Kidney glomerular epithelial cell (primary cell): Measurements from ENCODE around the gene SLC10A1.

ENCODE experiments used
- DNase-seq: peaks from one replicate; lab custom pipeline; 2025; lab: John Stamatoyannopoulos, UW

Gene SLC10A1

DNA sequence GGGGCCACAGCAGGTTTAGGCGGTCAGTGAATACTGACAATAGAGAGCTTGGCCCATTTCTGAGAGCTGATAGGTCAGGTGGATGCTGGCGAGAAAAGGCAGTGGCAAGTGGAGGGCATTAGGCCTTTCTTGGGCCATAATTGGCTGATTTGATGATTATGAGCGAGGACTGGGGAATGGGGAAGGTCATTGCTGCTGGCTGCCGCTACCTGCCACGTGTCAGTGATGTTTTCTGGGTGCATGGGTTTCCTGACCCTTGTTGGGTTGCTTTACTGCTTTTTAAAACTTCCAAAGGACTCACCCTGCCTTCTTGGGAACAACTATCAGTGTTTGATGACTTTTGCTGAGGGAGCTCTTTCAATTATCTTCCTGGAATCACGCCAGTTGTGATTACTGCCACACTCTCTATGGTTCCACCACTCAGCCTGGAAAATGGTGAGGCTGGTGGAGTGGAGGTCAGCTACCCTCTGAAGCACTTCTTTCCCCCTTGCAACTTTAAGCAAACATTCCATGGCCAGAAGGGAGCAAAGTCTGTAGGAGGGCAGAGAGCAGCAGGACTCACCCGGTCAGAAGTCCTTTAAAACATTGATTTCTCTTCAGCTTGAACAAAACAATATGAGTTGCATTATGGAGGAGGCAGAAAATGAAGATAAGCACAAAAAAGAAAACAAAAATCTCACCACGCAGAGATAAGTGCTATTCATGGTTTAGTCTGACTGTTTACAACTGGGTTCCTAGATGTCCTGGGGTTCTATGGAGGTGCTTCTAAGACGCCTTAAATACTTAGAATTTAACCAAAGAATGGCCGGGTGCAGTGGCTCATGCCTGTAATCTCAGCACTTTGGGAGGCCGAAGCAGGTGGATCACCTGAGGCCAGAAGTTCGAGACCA lies 12.1 kb upstream of the SLC10A1 start:
- no peak for DNase-seq

GRCh38 chr14:69807192-69807591 lies 10.2 kb upstream of the SLC10A1 start:
- DNase-seq = no peak

GRCh38 chr14:69804902-69805301 lies 7.9 kb upstream of the SLC10A1 start:
- no peak for DNase-seq

DNA sequence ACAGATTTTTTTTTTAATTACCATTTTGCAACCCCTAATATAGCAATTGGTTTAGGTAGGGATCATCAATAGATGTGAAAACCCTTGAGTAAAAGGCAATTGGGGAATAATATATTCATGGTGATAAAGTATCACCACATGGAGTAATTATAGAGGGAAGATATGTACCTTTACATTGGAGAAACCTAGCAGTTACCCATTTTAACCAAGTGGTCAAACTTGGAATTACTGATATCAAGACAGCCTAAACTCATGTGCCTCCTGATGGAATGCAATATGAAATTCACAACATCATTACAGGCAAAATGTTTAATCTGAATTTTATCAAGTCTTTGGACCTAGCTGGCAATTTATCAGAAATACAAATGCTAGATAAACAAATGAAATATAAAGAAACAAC lies 6.7 kb upstream of the SLC10A1 start:
- DNase-seq = no peak

- DNase-seq = no peak
Measured at GRCh38 chr14:69798339-69798735, 1.3 kb upstream of the SLC10A1 start.

GRCh38 chr14:69797573-69798338 lies 715 bp upstream of the SLC10A1 start:
- no peak for DNase-seq

- DNase-seq = no peak
Measured at GRCh38 chr14:69795691-69796090, 1.4 kb downstream of the SLC10A1 start.

DNA sequence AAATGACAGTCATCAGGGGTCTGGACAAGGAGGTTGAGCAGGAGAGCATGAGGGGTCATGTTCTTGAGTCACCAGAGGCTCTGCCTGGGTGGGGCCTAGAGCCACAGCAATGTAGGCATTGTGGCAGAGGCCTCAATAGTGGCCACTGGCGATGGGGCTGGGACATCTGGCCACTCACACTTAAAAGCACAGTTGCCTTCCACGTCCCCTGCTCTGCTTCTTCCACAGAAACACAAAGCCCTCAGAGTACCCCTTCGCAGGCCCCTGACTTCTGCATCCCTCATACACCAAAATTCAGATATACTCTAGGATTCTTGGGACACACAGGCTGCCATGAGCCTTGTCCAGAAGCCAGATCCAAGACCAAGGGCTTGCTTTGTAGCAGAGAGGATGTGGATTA lies 2.2 kb downstream of the SLC10A1 start:
- no peak for DNase-seq

DNA sequence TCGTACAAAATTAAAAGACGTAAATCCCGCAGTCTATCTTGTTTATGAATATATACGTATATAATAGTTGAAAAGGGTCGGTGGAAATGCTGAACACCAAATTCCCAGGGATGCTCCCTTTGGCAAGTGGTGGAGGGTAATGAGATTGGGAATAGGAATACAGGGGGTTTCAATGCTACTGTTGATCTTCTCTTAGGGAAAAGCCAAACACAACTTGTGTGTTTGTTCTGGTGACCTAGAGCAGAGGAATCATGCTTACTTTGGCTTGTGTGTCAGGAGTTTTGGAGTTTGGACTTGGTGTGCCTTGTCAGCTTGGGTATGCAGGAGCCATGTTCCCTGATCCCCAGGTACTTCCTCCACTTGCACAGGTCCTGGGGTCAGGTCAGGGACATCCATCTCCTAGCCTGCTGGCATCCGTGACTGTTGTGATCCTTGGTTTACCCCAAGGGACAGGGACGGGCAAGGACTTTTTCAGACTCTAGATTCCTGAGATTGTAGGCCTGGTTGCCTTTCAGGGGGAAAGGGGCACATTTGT lies 4.1 kb downstream of the SLC10A1 start:
- DNase-seq = no peak

DNA sequence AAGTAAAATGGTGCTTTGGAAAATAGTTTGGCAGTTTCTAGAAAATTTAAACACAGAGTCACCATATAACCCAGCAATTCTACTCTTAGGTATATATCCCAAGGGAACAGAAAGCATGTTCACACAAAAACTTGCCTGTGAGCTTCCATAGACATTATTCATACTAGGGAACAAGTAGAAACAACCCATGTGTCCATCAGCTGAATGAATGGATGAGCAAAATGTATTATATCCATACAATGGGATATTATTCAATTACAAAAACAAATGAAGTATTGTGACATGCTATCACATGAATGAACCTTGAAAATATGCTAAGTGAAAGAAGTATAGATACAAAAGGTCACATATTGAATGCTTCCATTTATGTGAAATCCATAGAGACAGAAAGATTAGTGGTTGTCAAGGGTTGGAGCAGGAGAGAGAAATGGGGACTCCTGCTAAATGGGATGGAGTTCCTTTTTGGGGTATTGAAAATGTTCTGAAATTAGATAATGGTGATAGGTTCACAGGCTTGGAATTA lies 7.9 kb downstream of the SLC10A1 start:
- DNase-seq = no peak

DNA sequence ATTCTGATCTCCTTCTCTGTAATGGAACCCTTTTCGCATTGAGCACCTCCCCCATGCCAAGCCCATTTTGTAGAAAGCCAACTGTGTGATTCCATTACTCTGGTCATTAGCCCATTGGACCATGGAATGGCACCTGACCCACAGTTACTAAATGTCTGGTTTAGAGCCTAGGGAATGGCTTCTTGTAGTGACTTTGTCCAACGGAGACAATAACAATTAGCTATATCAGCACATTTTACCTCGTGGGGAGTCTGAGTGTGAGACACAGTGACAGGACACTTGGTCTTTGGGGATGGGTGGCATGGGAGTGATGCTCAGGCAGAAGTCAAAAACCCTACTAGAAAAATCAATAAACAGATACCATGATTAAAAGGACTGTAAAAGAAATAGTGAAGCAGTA lies 10.4 kb downstream of the SLC10A1 start:
- no peak for DNase-seq

DNA sequence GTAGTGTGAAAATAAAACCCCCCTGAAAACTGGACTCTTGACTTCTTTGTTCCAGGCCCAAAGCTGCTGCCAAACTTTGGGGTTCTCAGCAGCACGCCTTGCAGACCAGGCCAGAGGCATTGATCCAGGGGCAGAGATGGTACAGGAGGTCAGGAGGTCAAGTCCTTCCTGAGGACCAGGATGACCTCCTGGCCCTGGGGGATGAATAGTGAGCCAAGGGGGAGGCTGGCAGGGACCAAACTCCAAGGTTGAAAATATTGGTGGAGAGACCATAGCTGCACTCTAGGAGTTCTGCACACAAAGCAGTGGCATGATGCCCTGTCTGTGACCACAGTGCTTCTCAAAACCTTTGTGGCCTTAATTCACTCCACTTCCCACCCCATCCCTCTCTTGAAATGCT lies 12.1 kb downstream of the SLC10A1 start:
- no peak for DNase-seq

DNA sequence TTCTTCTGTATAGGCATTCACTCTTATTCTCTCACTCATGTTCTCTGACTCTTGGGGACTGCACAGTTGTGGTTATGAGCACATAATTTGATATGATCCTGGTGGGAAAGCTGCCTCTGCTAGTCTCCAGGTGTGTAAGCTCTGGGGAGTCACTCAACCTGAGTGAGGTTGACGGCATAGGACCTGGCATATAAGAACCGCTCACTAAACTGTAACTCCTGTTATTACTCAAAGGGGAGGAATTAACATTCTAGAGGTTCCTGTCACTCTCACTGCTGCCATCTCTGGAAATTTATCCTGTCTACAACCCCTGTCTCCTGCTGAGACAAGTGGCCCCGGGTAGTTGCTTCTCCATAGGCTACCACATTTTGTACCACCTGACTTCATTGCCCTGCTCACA lies 16.1 kb downstream of the SLC10A1 start:
- DNase-seq = no peak

GRCh38 chr14:69780092-69780491 lies 16.9 kb downstream of the SLC10A1 start:
- no peak for DNase-seq

GRCh38 chr14:69779088-69779487 lies 18.0 kb downstream of the SLC10A1 start:
- no peak for DNase-seq

GRCh38 chr14:69776875-69777453 lies 20.1 kb downstream of the SLC10A1 start:
- no peak for DNase-seq

DNA sequence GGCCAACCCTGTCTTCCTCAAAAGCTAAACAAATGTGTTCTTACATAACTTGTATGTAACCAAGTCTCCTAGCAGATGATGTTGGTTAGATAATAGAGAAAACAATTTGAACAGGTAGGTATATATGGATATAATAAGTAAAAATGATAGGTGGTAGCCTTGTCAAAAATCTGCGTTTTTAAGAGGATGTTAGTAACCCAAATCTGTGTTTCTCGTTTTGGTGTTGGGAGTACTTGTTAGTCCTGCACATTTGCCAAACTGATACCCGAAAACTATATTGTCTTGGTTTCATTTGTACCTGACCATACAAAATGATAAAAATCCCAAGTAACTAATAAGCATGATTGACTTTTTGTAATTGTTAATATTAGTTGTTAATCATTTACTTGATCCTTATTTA lies 22.0 kb downstream of the SLC10A1 start:
- no peak for DNase-seq

DNA sequence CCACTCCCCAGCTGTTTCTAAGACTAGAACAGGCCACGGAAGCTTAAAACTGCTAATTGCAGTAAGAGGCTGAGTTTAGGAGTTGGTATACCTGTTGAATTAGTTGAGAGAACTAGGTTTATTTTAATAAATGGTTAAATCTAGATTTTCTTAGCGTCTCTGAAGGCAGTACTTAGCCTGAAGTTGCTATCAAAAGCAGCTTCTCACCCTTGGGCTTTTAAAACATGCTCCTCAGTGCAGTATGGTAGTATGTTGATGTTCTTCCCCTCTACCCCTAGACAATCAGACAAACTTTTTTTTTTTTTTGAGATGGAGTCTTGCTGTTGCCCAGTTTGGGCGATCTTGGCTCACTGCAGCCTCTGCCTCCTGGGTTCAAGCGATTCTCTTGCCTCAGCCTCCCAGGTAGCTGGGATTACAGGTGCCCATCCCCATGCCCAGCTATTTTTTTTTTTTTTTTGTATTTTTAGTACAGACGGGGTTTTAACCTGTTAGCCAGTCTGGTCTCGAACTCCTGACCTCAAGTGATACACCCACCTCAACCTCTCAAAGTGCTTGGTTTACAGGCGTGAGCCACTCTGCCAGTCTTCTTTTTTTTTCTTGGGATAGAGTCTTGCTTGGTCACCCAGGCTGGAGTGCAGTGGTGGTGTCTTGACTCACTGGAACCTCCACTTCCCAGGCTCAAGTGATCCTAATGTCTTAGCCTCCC lies 23.3 kb downstream of the SLC10A1 start:
- DNase-seq = no peak

DNA sequence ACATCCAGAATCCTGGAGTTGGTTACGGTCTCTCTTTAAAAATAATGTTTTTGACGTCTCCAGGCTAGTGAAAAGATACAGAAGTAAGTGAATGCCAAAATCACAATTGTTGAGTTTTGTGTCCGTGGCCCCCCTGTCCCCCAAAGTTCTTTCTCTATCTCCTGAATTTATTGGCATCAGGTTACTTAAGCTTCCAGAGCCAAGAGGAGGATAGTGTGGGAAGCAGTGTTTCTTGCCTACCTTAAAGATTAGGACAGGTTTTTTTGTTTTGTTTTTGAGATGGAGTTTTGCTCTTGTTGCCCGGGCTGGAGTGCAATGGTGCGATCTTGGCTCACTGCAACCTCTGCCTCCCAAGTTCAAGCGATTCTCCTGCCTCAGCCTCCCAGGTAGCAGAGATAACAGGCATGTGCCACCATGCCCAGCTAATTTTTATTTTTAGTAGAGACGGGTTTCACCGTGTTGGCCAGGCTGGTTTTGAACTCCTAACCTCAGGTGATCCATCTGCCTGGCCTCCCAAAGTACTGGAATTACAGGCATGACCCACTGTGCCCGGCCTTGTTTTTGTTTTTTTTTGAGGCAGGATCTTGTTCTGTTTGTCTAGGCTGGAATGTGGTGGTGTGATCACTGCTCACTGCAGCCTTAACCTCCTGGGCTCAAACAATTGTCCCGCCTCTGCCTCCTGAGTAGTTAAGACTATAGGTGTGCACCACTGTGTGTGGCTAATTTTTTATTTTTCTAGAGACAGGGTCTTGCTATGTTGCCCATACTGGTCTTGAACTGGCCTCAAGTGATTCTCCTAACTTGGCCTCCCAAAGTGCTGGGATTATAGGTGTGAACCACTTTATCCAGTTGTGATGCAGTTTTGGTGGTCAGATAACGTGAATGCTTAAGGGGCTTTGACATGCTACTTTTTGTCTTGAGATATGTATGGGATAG lies 24.7 kb downstream of the SLC10A1 start:
- DNase-seq = no peak

DNA sequence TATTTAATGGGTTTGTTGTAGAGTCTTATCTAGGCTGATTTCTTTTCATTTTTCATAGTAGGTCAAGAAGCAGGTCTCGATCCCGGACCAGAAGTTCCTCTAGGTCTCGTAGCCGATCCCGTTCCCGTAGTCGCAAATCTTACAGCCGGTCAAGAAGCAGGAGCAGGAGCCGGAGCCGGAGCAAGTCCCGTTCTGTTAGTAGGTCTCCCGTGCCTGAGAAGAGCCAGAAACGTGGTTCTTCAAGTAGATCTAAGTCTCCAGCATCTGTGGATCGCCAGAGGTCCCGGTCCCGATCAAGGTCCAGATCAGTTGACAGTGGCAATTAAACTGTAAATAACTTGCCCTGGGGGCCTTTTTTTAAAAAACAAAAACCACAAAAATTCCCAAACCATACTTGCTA lies 25.9 kb downstream of the SLC10A1 start:
- no peak for DNase-seq

GRCh38 chr14:69770559-69770958 lies 26.5 kb downstream of the SLC10A1 start:
- no peak for DNase-seq
